NB4 (cell line): Measurements from ENCODE around the gene GAB2.

ENCODE experiments used
- DNase-seq: peaks from one replicate; pipeline ENCODE4 v3.0.0; 2010; ENCODE audit warnings: low read depth
- H3K4me3 ChIP-seq: one replicate; pipeline ENCODE4 v1.5.1; 2011; ENCODE audit warnings: mild to moderate bottlenecking, low read depth, low read length, moderate library complexity
- CTCF ChIP-seq: IDR thresholded peaks from one replicate; pipeline ENCODE4 v1.5.1; 2012; ENCODE audit warnings: low read depth, low read length
- MAX ChIP-seq: IDR thresholded peaks from 2 replicates; pipeline ENCODE4 v1.6.1; 2011; ENCODE audit warnings: low read depth, low read length
- MYC ChIP-seq: IDR thresholded peaks from 2 replicates; pipeline ENCODE4 v1.6.1; 2011; ENCODE audit warnings: low read depth, low read length
- POLR2A ChIP-seq: IDR thresholded peaks from 2 replicates; pipeline ENCODE4 v1.6.1; 2011; ENCODE audit warnings: mild to moderate bottlenecking; ENCODE audit not compliant: insufficient read length; ENCODE audit errors: extremely low read depth

The GAB2 gene

GRCh38 chr11:78200553-78200952 is 217.1 kb downstream of the GAB2 start:
- H3K4me3 ChIP-seq: no peak overlapping the region
- no peak for DNase-seq
- TF ChIP-seq MYC: no peak
- TF ChIP-seq CTCF: no peak
- no peak for TF ChIP-seq MAX
- no peak for TF ChIP-seq POLR2A

- TF ChIP-seq MAX (no peak), CTCF (no peak), MYC (no peak), POLR2A (no peak)
- DNase-seq: no peak
- no peak overlapping the region for H3K4me3 ChIP-seq
Measured at GRCh38 chr11:78200061-78200460, 217.6 kb downstream of the GAB2 start.

- no peak overlapping the region for H3K4me3 ChIP-seq
- DNase-seq: no peak
- no peak for TF ChIP-seq CTCF
- TF ChIP-seq MYC: no peak
- TF ChIP-seq POLR2A: no peak
- no peak for TF ChIP-seq MAX
Measured at GRCh38 chr11:78199653-78200015, 218.0 kb downstream of the GAB2 start.

GRCh38 chr11:78199015-78199652 is 218.5 kb downstream of the GAB2 start:
- TF ChIP-seq POLR2A: no peak
- TF ChIP-seq CTCF: no peak
- no peak for TF ChIP-seq MYC
- no peak for TF ChIP-seq MAX
- no peak for DNase-seq

GRCh38 chr11:78197816-78198215 is 219.8 kb downstream of the GAB2 start:
- TF ChIP-seq CTCF (no peak), POLR2A (no peak), MAX (no peak), MYC (no peak)
- no peak overlapping the region for H3K4me3 ChIP-seq
- no peak for DNase-seq

More at GRCh38 chr11:78199015-78199652, 218.5 kb downstream of the GAB2 start:
- no peak overlapping the region for H3K4me3 ChIP-seq

- TF ChIP-seq POLR2A: no peak
- no peak for TF ChIP-seq MAX
- no peak for TF ChIP-seq MYC
- no peak for TF ChIP-seq CTCF
- DNase-seq: no peak
Measured at GRCh38 chr11:78196661-78197091, 220.9 kb downstream of the GAB2 start.

More at GRCh38 chr11:78196661-78197091, 220.9 kb downstream of the GAB2 start:
- no peak overlapping the region for H3K4me3 ChIP-seq
